ENCODE measurements around the gene COL4A2.

- TF ChIP-seq CTCF (IDR thresholded peaks at IDR 0.05 in 4 of 5, conservative IDR thresholded peaks at IDR 0.05 in 1 of 5) (no peak), POLR2A (IDR thresholded peaks at IDR 0.05) (no peak)
Observed at GRCh38 chr13:110266983-110267382, 40.1 kb upstream of the COL4A2 start.
